Fibroblast of pulmonary artery (primary cell): ENCODE results near the gene PLS1.
A peak's percentile ranks its signal among the peaks of the same experiment; 100 is the strongest.

Experiments used
- DNase-seq: peaks from one replicate; pipeline ENCODE4 v3.0.0-alpha.2; 2010; ENCODE audit warnings: low read depth
- H3K4me3 ChIP-seq: replicated peaks from 2 replicates; pipeline ENCODE4 v1.5.1; 2011; ENCODE audit warnings: low read depth, mild to moderate bottlenecking, control low read depth, low read length, moderate library complexity
- TF ChIP-seq, protein P1 (sequence below): IDR thresholded peaks from 2 replicates; pipeline ENCODE4 v1.5.1; 2011; ENCODE audit warnings: mild to moderate bottlenecking, control low read depth, low read length, inconsistent platforms; ENCODE audit errors: missing control alignments

Gene PLS1

GRCh38 chr3:142638291-142638690, 42.1 kb downstream of the PLS1 start:
- no peak for DNase-seq
- H3K4me3 ChIP-seq: no peak overlapping the region
- TF ChIP-seq, protein P1, sequence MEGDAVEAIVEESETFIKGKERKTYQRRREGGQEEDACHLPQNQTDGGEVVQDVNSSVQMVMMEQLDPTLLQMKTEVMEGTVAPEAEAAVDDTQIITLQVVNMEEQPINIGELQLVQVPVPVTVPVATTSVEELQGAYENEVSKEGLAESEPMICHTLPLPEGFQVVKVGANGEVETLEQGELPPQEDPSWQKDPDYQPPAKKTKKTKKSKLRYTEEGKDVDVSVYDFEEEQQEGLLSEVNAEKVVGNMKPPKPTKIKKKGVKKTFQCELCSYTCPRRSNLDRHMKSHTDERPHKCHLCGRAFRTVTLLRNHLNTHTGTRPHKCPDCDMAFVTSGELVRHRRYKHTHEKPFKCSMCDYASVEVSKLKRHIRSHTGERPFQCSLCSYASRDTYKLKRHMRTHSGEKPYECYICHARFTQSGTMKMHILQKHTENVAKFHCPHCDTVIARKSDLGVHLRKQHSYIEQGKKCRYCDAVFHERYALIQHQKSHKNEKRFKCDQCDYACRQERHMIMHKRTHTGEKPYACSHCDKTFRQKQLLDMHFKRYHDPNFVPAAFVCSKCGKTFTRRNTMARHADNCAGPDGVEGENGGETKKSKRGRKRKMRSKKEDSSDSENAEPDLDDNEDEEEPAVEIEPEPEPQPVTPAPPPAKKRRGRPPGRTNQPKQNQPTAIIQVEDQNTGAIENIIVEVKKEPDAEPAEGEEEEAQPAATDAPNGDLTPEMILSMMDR: no peak

DNA sequence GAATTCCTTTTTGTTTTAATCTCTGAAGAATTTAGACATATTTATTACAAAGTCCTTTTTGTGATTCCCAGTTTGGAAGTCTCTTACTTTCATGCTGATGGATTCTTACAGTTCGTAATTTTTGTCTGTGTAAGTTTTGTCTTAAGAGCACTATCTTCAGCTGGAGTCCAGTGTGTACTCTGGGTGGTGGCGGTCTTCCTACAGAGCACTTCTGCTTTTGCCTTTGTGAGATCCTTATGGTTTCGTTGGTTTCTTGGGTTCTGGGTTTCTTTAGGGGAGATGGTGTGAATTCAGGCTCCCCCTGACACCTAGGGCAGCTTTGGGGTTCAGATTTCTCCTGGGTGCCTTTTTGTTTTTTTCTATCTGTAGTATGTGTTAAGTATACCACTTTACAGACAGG, 45.3 kb downstream of the PLS1 start:
- H3K4me3 ChIP-seq: no peak overlapping the region
- TF ChIP-seq, protein P1: no peak
- DNase-seq: no peak

- TF ChIP-seq, protein P1: no peak
- DNase-seq: no peak
Measured at GRCh38 chr3:142642956-142643355, 46.8 kb downstream of the PLS1 start.

GRCh38 chr3:142644502-142644901, 48.3 kb downstream of the PLS1 start:
- TF ChIP-seq, protein P1: no peak
- no peak for DNase-seq
- no peak overlapping the region for H3K4me3 ChIP-seq

More at GRCh38 chr3:142642956-142643355, 46.8 kb downstream of the PLS1 start:
- no peak overlapping the region for H3K4me3 ChIP-seq

DNA sequence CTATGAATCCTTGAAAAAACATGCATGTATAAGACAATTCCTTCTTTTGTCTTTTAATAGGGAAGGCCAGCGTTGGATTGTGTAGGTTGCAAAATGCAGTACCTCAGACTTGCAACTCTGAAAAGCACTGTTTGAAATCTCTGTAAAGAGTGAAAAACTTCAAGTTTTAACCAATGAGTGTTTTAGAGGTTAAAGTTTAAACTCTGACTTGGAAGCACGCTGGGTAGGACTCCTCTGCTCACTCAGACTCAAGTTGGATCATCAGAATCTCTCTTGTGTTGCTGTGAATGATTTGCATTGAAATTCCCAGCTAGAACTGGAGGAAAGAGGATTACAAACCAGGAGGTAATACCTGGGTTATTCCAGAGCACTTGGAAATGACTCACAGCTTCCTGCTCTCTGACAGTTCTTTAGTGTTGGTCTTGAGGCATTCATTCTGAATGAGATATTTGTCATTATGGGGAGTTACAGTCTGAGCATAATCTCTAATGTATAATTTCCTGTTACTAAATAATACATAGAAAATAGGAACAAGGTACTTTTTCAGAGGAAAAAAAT, 49.1 kb downstream of the PLS1 start:
- H3K4me3 ChIP-seq: no peak overlapping the region
- DNase-seq: peak; percentile 52
- TF ChIP-seq, protein P1: no peak

- TF ChIP-seq, protein P1: no peak
- DNase-seq: no peak
Measured at GRCh38 chr3:142646020-142646785, 50.0 kb downstream of the PLS1 start.

More at GRCh38 chr3:142646020-142646785, 50.0 kb downstream of the PLS1 start:
- no peak overlapping the region for H3K4me3 ChIP-seq
